Natural killer cell (primary cell): Measurements from ENCODE around the gene STX10. TPM values are rescaled to one million over a fixed set of nuclear protein-coding genes. Genes with fewer than 3 reads are reported as not detected.
A peak's percentile ranks its signal among the peaks of the same experiment; 100 is the strongest.

Source experiments
- ATAC-seq, 3 donors: fragments of 150-1000 bp in 2 of 3; fragments of 200-7000 bp in 1 of 3; cut with Tn5 transposase; 1 replicate in 1 of 3; 2 replicates in 2 of 3; pipeline ENCODE4 v1.10.0; 2021; ENCODE audit warnings: mild to moderate bottlenecking in 2 of 3, moderate library complexity in 2 of 3
- DNase-seq, 2 donors: peaks; one replicate each; pipeline versions ENCODE4 v3.0.0 to v3.0.0-alpha.2; 2013 to 2021; ENCODE audit warnings: mixed read lengths in 1 of 2
- H3K27ac ChIP-seq: one replicate; pipeline ENCODE4 v1.5.1; 2013; ENCODE audit warnings: mild to moderate bottlenecking, low read length
- H3K27me3 ChIP-seq: one replicate; pipeline ENCODE4 v1.6.1; 2013; ENCODE audit warnings: low read length; ENCODE audit not compliant: control insufficient read depth, insufficient read depth
- H3K36me3 ChIP-seq: one replicate; pipeline ENCODE4 v1.6.1; 2013; ENCODE audit warnings: low read length; ENCODE audit not compliant: control insufficient read depth, insufficient read depth
- H3K4me1 ChIP-seq: one replicate; pipeline ENCODE4 v1.6.1; 2013; ENCODE audit warnings: low read length; ENCODE audit not compliant: control insufficient read depth, insufficient read depth
- H3K4me3 ChIP-seq: one replicate; pipeline ENCODE4 v1.5.1; 2013; ENCODE audit warnings: low read length
- H3K9me3 ChIP-seq: one replicate; pipeline ENCODE4 v1.6.1; 2013; ENCODE audit warnings: low read length; ENCODE audit not compliant: control insufficient read depth, insufficient read depth
- H3K27ac Mint-ChIP-seq, 2 donors: one replicate each; pipeline ENCODE4 v1.8.0; 2022; ENCODE audit warnings: mild to moderate bottlenecking in 2 of 2, mixed read lengths in 2 of 2, moderate library complexity in 1 of 2
- H3K27me3 Mint-ChIP-seq, 2 donors: one replicate each; pipeline ENCODE4 v1.8.0; 2022; ENCODE audit warnings: low read depth in 2 of 2, mixed read lengths in 2 of 2
- H3K36me3 Mint-ChIP-seq: one replicate; pipeline ENCODE4 v1.8.0; 2022; ENCODE audit warnings: mixed read lengths
- H3K4me1 Mint-ChIP-seq, 2 donors: one replicate each; pipeline ENCODE4 v1.8.0; 2022; ENCODE audit warnings: mixed read lengths in 2 of 2
- H3K4me3 Mint-ChIP-seq: one replicate; pipeline ENCODE4 v1.8.0; 2022; ENCODE audit warnings: mild to moderate bottlenecking, moderate library complexity, mixed read lengths
- H3K9me3 Mint-ChIP-seq, 2 donors: one replicate each; pipeline ENCODE4 v1.8.0; 2022; ENCODE audit warnings: mixed read lengths in 2 of 2
- WGBS: methylation state at CpG from one replicate; pipeline ENCODE4 v1.1.7; 2013; ENCODE audit warnings: missing lambda C conversion rate; ENCODE audit not compliant: insufficient coverage; 5-methylcytosine and 5-hydroxymethylcytosine counted together
- intact Hi-C: fragments of 100-400 bp; cut with micrococcal nuclease; formaldehyde crosslinking; loops from one replicate; pipeline ENCODE4 v1.14.2; 2022
- total RNA-seq, 4 donors: library from RNA; stranded (reverse); fragments of 120-200 nt in 1 of 4; gene quantifications; one replicate each; pipeline versions ENCODE4 v1.2.3 to v1.2.4, GENCODE V29; 2013 to 2022
- TF ChIP-seq, protein P1 (sequence below): fragments of 200-600 bp; IDR thresholded peaks from one replicate; pipeline ENCODE4 v1.8.0; 2022; ENCODE audit warnings: antibody characterized with exemption

Gene STX10
- total RNA-seq, 3 donors from 2014 or later (not counting 1 experiment from before 2014, with no cell fraction given), result 39.2 to 46.9 (median 42.0) TPM

DNA sequence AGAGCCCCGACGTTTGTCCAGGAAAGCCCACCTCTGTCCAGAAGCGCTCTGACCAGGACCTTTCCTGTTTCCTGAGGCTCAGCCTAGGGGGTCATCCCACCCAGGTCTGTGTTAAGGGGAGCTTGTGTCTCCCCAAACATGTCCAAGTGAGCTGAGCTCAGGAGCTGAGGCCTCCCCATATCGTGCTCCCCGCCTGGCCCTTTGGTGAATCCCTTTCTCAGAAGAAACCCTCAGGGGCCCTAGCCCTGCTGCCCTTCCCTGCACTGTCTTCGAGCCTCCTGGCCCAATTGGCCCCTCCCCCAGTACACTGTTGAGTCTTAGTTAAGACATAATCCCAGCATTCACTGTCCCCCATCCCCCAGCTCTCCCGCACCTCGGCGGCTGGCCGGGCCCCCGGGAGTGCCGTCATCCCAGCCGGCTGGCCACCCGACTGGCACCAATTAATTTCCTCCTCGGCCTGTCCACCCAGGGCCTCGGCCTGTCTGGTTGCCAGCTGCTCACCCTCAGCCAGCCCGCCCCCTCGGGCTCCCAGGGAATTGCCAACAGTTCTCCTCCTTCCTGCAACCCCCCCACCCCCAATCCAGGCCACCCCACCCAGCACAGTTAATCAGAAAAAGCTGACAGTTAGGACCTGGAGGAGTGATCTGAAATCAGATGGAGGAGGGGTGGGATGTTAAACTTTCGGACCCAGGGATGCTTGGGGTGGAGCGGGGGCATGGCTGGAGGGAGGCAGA, 13.6 kb upstream of the STX10 start:
- Mint-ChIP-seq H3K27me3 (no peaks in the 10 kb centered on the region), H3K4me1 (peaks cover 45 to 66% of the 10 kb centered on the region in 2 donors), H3K9me3 (no peaks in the 10 kb centered on the region), H3K27ac (peak overlapping the region; percentile 92 to 95), H3K4me3 (peak overlapping the region; percentile 86), H3K36me3 (no peaks in the 10 kb centered on the region)
- Histone ChIP-seq H3K27ac (peak overlapping the region; percentile 93), H3K27me3 (no peaks in the 10 kb centered on the region), H3K36me3 (no peaks in the 10 kb centered on the region), H3K4me1 (peaks cover 88% of the 10 kb centered on the region), H3K4me3 (peak overlapping the region; percentile 12), H3K9me3 (no peaks in the 10 kb centered on the region)
- 14% methylated on average over 20 of the region's 20 CpGs for WGBS
- ATAC-seq (peak in 2 of 3 donors; percentile 3 to 4), DNase-seq (peak in 1 of 2 donors; percentile 68)
- TF ChIP-seq, protein P1, sequence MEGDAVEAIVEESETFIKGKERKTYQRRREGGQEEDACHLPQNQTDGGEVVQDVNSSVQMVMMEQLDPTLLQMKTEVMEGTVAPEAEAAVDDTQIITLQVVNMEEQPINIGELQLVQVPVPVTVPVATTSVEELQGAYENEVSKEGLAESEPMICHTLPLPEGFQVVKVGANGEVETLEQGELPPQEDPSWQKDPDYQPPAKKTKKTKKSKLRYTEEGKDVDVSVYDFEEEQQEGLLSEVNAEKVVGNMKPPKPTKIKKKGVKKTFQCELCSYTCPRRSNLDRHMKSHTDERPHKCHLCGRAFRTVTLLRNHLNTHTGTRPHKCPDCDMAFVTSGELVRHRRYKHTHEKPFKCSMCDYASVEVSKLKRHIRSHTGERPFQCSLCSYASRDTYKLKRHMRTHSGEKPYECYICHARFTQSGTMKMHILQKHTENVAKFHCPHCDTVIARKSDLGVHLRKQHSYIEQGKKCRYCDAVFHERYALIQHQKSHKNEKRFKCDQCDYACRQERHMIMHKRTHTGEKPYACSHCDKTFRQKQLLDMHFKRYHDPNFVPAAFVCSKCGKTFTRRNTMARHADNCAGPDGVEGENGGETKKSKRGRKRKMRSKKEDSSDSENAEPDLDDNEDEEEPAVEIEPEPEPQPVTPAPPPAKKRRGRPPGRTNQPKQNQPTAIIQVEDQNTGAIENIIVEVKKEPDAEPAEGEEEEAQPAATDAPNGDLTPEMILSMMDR, result no peak
- intact Hi-C loops, result no loop called here

DNA sequence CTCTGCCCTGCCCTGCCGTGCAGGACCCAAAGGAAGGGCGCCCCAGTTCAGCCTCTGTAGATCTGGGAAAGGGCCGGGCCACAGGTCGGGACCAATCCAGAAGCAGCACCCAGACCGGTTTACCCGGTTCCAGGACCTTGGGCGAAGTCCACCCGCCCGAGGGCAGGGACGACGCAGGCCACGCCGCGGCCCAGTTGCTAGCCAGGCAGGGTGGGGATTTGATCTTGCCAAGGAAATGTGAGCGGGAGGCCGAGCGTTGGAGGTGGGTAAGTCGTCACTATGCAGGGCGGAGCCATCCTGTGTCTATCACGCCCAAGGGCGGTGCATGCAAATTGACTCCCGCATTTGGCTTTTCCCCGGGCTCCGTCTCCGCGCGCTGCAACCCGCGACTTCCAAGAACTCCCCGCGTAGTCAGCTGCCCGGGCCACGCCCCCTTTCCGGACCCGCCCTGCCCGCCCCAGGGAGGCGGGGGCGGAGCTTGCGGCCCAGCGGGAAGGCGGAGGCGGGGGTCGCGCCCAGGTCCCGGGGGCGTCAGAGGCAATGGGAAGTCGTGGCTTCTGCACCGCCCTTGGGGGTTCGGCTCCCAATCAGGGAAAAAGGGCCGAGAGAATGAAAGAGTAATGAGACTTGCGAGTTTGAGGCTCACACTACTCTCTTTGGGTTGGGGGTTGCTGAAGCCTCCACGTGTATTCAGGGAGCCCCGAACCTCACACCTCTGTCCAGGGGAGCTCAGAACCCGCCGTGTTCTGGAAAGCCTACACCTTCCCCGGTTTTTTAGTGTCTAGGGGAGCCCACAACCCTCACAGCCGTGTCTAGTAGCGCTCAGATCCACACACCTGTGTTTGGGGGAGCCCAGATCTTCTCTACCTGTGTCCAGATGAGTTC, 12.8 kb upstream of the STX10 start:
- intact Hi-C loops, result no loop called here
- DNase-seq (peak; percentile 64 to 93), ATAC-seq (peak; percentile 37 to 68 (median 42))
- peak overlapping the region; percentile 92 to 95 for H3K27ac Mint-ChIP-seq
- peak overlapping the region; percentile 87 for H3K4me3 Mint-ChIP-seq
- Histone ChIP-seq H3K36me3 (no peaks in the 10 kb centered on the region), H3K9me3 (no peaks in the 10 kb centered on the region), H3K4me3 (peak overlapping the region; percentile 48), H3K27ac (peak overlapping the region; percentile 93), H3K4me1 (peaks cover 88% of the 10 kb centered on the region), H3K27me3 (no peaks in the 10 kb centered on the region)
- TF ChIP-seq, protein P1, result no peak
- H3K27me3 Mint-ChIP-seq, result no peaks in the 10 kb centered on the region
- no peaks in the 10 kb centered on the region for H3K36me3 Mint-ChIP-seq
- H3K4me1 Mint-ChIP-seq, result peaks cover 43 to 65% of the 10 kb centered on the region in 2 donors
- H3K9me3 Mint-ChIP-seq, result no peaks in the 10 kb centered on the region
- 1% methylated on average over 58 of the region's 58 CpGs for WGBS

DNA sequence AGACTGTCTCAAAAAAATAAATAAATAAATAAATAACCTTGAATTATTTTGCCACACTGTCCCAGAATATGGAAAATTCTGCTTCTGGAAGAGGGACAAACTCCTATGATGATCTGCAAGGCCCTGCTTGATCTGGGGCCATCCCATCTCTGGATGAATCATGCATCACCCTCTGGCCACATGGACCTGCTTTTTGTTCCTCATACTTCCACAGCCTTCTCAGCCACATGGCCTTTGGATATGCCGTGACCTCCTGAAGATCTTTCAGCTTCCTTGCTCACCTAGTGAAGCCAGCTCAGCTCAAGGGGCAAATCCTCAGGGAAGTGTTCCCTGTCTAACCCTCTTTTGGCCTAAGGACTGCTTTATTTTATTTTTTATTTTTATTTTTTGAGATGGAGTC, 10.4 kb upstream of the STX10 start:
- H3K36me3 ChIP-seq, result no peaks in the 10 kb centered on the region
- H3K4me1 ChIP-seq, result peaks cover 88% of the 10 kb centered on the region
- 91% methylated on average over 1 of the region's 1 CpG for WGBS
- H3K4me1 Mint-ChIP-seq, result peaks cover 51 to 67% of the 10 kb centered on the region in 2 donors
- H3K9me3 ChIP-seq, result no peaks in the 10 kb centered on the region
- TF ChIP-seq, protein P1, result no peak
- H3K27ac ChIP-seq, result peak overlapping the region; percentile 18
- H3K36me3 Mint-ChIP-seq, result no peaks in the 10 kb centered on the region
- DNase-seq (no peak), ATAC-seq (no peak)
- H3K27me3 ChIP-seq, result no peaks in the 10 kb centered on the region
- no peak overlapping the region for H3K4me3 Mint-ChIP-seq
- H3K9me3 Mint-ChIP-seq, result no peaks in the 10 kb centered on the region
- intact Hi-C loops, result no loop called here
- no peak overlapping the region for H3K4me3 ChIP-seq
- no peak overlapping the region for H3K27ac Mint-ChIP-seq
- H3K27me3 Mint-ChIP-seq, result no peaks in the 10 kb centered on the region
